Muscle of arm (tissue), 12 donors: ENCODE measurements around the gene PTGES2. TPM values are rescaled to one million over a fixed set of nuclear protein-coding genes. Genes with fewer than 3 reads are reported as not detected.

Experiments
- DNase-seq: peaks from one replicate; pipeline ENCODE4 v3.0.0-alpha.2; 2013
- polyA plus RNA-seq, 12 donors: library from polyadenylated mRNA; unstranded; fragments of 120-200 nt; gene quantifications; one replicate each; pipeline ENCODE4 v1.2.1, GENCODE V29; 2013; ENCODE audit not compliant: insufficient read length in 12 of 12

The PTGES2 gene
- polyA plus RNA-seq, 12 donors: 24.4 to 37.2 (median 33.4) TPM; not detected in 1

DNA sequence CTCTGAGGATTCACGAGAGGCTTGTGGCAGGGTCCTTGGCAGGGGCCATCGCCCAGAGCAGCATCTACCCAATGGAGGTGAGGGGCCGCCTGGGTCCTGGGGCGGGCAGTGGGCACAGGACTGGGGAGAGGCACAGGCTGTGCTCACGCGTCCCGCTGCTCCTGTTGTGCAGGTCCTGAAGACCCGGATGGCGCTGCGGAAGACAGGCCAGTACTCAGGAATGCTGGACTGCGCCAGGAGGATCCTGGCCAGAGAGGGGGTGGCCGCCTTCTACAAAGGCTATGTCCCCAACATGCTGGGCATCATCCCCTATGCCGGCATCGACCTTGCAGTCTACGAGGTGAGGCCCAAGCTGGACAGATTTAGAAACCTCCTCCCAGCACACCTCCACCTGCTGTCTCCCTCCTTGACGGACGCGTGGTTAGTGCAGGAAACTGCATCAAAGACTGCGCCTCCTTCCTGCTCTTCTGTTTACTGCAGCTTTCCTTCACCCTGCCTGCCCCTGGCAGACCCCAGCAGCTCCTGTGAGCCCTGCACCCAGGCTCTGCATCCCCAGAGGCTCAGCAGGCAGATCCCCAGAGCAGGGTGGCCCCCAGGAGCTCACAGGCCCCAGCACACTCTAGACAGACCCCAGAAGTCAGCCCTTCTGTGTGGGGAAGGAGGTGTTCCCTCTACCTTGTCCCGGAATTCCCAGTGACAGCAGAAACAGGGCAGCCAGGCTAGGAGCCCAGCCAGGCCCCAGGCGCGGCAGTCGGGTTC is 21.2 kb downstream of the PTGES2 start:
- no peak for DNase-seq

DNA sequence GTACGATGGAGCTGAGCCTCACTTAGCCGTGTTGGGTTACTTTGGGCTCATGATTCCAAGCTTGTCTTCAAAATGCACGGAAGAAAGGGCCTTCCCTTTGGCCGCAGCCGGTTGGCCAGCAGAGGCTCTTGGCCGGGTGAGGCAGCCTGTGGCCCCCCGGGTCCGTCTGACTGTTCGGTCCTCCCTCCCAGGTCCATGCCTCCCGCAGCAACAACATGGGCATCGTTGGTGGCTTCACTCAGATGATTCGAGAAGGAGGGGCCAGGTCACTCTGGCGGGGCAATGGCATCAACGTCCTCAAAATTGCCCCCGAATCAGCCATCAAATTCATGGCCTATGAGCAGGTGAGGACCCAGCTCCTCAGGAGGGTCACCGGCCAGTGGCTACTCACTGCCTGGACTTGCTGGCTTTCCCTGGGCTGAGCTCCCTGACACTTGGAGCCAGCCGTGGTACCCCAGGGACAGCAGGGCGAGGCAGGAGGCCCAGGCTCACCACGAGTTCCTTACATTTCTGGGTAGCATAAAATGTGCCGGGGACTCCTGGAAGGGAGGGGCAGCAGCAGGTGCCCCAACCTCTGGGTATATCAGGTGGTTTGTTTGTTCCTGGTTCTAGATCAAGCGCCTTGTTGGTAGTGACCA is 21.9 kb downstream of the PTGES2 start:
- DNase-seq: no peak

GRCh38 chr9:128104171-128104618 is 23.3 kb downstream of the PTGES2 start:
- no peak for DNase-seq

- no peak for DNase-seq
Measured at GRCh38 chr9:128103589-128103962, 24.0 kb downstream of the PTGES2 start.

DNA sequence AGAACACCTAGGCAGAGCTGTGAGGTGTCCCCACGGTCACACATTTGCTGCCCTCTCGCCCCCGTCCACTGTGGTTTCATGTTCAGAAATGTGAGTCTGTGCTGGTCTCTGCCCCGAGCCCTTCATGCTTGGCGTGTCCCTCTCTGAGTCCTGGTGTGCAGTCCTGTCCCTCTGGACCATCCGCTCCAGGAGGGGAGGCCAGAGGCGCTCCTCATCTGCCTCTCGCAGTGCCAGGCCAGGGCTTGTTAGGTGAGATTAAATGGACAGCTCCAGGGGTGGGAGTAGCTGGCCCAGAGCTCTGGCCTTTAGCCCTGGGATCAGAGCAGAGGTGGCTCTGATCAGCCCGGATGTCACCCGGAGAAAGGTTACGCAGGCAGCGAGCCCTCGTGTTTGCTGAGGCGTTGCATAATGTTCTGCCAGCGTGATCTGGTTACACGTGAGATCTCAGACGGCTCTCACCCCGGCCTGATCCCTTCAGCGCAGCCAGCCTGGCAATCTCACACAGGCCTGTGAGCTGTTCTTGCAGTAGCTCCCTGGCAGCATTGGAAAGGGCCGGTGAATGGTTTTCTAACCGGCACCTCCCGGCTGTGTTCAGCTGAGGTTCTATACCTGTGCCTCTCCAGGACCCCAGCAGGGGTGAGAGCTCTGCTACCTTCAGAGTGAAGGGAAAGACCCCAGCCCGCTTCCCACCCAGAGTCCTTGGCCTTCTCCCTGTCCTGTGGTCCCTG is 24.5 kb downstream of the PTGES2 start:
- no peak for DNase-seq

DNA sequence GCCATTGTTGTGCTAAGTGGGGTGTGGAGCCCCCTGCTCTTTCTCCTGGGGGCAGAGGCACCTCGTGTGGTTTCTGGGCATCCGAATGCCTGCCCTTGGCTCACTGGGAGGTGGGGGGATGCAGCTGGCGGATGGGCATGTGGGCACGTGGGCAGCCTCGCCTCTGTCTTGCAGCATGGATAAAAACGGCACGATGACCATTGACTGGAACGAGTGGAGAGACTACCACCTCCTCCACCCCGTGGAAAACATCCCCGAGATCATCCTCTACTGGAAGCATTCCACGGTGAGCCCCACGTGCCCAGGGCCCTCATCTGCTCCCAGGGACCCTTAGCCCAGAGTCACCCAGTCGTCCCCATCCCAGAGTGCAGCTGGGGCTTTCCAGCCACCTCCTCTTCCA is 25.3 kb downstream of the PTGES2 start:
- no peak for DNase-seq

DNA sequence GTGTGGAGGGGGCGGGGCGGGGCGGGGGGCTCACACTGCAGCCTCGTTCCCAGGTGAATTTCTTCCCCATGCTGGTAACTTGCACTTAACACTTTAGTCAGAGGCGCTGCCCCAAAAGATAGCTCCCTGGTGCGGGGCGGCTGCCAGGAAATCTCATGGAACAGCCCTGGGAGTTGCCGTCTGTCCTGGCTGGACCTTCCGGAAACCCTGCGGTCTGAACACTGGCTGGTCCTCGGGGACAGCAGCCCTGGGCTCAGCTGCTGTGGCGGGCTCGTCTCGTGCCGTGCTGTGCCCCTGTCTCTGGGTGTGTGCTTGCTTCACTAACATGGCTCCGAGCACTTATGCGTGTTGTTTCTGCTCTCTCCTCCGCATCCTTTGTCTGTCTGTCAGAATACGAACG is 25.8 kb downstream of the PTGES2 start:
- DNase-seq: no peak

DNA sequence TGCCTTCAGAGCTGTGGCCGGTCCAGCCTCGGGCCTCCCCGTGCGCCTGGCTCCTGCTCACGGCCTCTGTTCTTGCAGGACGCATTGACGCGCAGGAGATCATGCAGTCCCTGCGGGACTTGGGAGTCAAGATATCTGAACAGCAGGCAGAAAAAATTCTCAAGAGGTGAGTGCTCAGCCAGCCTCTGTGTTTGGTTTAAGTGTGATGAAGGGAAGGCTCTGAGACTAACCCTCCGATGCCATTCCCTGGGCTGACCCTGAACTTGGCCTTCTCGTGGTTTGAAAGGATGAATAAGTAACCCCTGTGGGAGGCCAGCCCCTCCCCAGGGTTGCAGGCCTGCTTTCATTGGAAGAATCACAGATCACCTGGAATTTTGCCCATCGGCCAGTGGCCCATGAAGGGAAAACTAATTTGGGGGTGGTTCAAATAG is 26.3 kb downstream of the PTGES2 start:
- DNase-seq: no peak

DNA sequence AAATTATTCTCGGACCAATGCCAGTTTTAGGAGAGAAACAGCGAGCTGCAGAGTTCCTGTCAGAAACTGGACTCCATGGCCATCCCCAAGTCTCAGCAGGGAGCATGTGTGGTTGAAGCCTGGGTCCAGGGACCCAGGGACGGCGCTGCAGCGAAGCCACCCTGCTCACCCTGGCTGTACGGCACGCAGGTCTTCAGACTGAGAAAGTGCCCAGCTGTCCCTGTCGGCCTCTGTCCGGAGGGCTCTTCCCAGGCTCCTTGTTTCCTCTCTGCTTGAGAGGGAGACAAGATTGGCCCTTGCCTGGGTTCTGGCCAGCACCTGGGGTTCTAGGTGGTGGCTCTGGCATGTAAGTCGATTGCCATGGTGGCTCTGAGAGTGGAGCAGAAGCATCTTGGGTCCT is 26.9 kb downstream of the PTGES2 start:
- DNase-seq: no peak

DNA sequence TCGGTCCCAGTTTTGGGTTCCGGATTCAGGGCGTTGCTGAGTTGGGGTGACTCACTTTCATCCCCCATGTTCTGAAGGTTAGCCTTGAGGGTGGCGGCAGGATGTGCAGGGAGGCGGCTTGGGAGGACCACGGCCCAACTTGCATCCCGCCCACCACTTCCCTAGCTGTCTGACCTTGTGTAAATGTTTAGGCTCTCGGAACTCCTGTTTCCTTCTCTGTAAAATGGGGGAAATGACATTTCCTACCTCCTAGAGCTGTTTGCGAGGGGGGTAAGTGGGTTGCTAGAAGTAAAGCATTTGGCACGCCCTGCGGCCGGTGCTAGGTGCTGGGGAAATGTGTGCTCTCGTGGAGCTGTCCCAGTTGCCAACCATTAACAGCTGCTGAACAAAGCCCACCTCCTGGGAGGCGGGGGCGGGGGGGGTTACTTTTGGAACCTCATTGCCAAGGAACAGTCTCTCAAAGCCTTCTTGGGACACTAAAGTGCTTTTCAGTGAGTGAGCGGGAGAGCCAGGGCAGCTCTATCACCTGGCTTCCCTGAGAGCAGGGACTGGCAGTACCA is 27.5 kb downstream of the PTGES2 start:
- DNase-seq: no peak

GRCh38 chr9:128099231-128099931 is 28.1 kb downstream of the PTGES2 start:
- no peak for DNase-seq

DNA sequence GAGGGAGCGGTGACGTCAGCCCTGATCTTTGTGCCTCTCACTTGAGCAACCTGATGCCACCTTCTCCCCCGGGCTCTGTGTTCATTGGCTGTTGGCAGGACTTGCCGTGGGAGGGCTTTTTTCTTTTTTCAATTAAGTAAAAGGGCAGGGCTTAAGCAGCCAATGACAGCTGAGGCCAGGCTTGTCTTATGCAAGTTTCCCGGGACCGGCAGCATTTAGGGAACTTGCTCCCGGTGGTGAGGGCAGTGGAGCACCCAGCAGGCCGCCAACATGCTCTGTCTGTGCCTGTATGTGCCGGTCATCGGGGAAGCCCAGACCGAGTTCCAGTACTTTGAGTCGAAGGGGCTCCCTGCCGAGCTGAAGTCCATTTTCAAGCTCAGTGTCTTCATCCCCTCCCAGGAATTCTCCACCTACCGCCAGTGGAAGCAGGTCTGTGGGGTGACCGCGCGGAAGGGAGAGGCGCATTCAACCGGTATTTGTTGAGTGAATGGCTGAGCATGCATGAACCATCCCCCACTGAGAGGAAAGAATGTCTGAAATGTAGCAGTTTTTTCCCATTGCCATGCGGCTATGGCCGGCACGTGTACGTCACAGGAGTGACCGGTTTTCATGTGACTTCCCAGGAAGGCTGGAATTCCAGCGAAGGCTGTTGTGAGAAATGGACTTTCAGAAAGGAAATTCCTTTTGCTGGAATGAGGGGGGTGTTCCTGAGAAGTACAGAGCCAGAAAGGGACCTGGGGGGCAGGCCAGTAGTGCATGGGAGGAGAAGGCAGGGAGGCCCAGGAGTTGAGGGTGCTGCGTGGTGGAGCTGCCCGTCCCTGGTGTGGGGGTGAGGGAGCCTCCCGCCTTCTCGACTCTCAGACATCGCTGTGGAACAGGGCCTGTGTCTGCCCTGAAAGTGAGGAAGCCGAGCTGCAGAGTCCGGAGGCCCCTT is 29.0 kb downstream of the PTGES2 start:
- peak; percentile 75 for DNase-seq

- no peak for DNase-seq
Measured at GRCh38 chr9:128097543-128098296, 29.8 kb downstream of the PTGES2 start.

- no peak for DNase-seq
Measured at GRCh38 chr9:128096616-128097536, 30.7 kb downstream of the PTGES2 start.

DNA sequence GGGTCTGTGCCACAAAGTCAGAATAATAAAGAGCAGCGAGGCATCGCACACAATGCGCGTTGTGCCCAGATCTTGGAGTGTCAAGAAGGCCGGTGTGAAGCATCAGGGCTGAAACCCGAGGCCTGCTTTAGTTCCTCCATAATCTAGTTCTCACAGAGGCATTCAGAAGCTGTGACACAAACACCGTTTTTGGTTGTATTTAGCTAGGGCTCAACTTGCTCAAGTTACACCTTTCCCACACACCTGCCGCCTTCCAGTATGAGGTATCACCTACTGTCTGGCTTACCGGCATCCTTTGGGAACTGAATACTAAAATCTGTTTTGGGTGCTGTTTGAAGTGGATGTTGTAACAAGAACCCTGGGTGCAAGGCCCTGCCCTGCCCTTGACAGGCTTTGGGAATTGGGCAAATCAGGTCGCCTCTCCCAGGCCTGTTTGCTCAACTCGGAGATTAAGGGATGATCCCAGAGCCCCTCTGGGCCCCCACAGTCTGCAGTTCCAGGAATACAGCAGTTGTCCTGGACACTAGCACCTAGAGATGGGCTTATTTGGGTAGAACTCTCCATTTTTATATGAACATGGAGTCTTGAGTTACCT is 32.5 kb downstream of the PTGES2 start:
- DNase-seq: no peak

- DNase-seq: peak; percentile 94
Measured at GRCh38 chr9:128094166-128094949, 33.2 kb downstream of the PTGES2 start.

DNA sequence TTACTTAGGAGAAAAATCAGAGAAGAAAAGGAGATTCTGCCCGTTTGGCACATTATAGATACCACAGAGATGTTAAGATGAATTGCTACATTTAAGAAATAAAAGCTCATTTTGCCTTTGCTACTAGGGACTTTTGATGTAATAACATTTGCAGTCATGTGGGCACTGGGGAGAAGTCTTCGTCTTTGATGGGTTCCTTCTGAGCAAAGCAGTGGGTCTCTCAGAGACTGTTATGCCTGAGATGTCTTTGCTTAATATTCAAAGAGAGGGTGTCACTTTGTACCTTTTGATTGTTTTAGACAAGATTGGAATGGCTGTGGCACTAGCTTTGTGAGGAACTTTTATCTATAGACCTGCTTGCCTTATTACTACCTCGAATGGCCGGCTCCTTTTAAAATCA is 34.5 kb downstream of the PTGES2 start:
- no peak for DNase-seq
